GM23338 (cell line): Measurements from ENCODE around the gene ZNF226. TPM values are rescaled to one million over a fixed set of nuclear protein-coding genes. Genes with fewer than 3 reads are reported as not detected.

ENCODE experiments used
- ATAC-seq: fragments of 200-7000 bp; cut with Tn5 transposase; 3 replicates; pipeline ENCODE4 v1.9.1; 2020
- DNase-seq: peaks from one replicate; pipeline ENCODE4 v3.0.0-alpha.2; 2015; ENCODE audit warnings: low spot score
- H2AFZ ChIP-seq: fragments of 200-600 bp; sonication (generic); 2 replicates; pipeline ENCODE4 v1.8.0; 2016; ENCODE audit warnings: antibody characterized with exemption, mild to moderate bottlenecking, moderate library complexity
- H3F3A ChIP-seq: fragments of 200-600 bp; sonication (generic); replicated peaks from 2 replicates; pipeline ENCODE4 v1.8.0; 2017; ENCODE audit warnings: antibody characterized with exemption, mixed run types, low read depth
- H3K27ac ChIP-seq: fragments of 200-600 bp; sonication (generic); 2 replicates; pipeline ENCODE4 v1.6.1; 2016; ENCODE audit warnings: low read depth
- H3K27me3 ChIP-seq: fragments of 200-600 bp; sonication (generic); 2 replicates; pipeline ENCODE4 v1.8.0; 2016; ENCODE audit warnings: mild to moderate bottlenecking, mixed run types, moderate library complexity; ENCODE audit not compliant: insufficient read depth
- H3K36me3 ChIP-seq: fragments of 200-600 bp; sonication (generic); 2 replicates; pipeline ENCODE4 v1.8.0; 2016; ENCODE audit warnings: mild to moderate bottlenecking; ENCODE audit not compliant: insufficient read depth
- H3K4me1 ChIP-seq: fragments of 200-600 bp; sonication (generic); 2 replicates; pipeline ENCODE4 v1.8.0; 2016; ENCODE audit warnings: mild to moderate bottlenecking, moderate library complexity; ENCODE audit not compliant: insufficient read depth
- H3K4me2 ChIP-seq: fragments of 200-600 bp; sonication (generic); 2 replicates; pipeline ENCODE4 v1.7.1; 2017; ENCODE audit warnings: mixed run types
- H3K4me3 ChIP-seq: fragments of 200-600 bp; sonication (generic); 2 replicates; pipeline ENCODE4 v1.6.1; 2016; ENCODE audit warnings: mixed run types
- H3K79me2 ChIP-seq: fragments of 200-600 bp; sonication (generic); replicated peaks from 2 replicates; pipeline ENCODE4 v1.8.0; 2017; ENCODE audit warnings: mild to moderate bottlenecking; ENCODE audit not compliant: insufficient read depth
- H3K9me2 ChIP-seq: fragments of 200-600 bp; sonication (generic); 2 replicates; pipeline ENCODE4 v1.8.0; 2017; ENCODE audit not compliant: insufficient read depth
- H4K20me1 ChIP-seq: fragments of 200-600 bp; sonication (generic); replicated peaks from 2 replicates; pipeline ENCODE4 v1.8.0; 2017; ENCODE audit warnings: mild to moderate bottlenecking; ENCODE audit not compliant: insufficient read depth
- H3K27ac Mint-ChIP-seq: 2 replicates; pipeline ENCODE4 v1.8.0; 2020; ENCODE audit warnings: inconsistent platforms, mild to moderate bottlenecking, moderate library complexity, mixed read lengths
- H3K27me3 Mint-ChIP-seq: 3 replicates; pipeline ENCODE4 v1.8.0; 2022; ENCODE audit warnings: low read depth, mild to moderate bottlenecking, moderate library complexity, mixed read lengths, inconsistent platforms; ENCODE audit not compliant: insufficient read depth, poor library complexity
- H3K36me3 Mint-ChIP-seq: 3 replicates; pipeline ENCODE4 v1.8.0; 2021; ENCODE audit warnings: low read depth, mild to moderate bottlenecking, inconsistent platforms, moderate library complexity, mixed read lengths
- H3K4me1 Mint-ChIP-seq: 3 replicates; pipeline ENCODE4 v1.8.0; 2020; ENCODE audit warnings: mild to moderate bottlenecking, inconsistent platforms, mixed read lengths
- H3K4me3 Mint-ChIP-seq: 3 replicates; pipeline ENCODE4 v1.8.0; 2021; ENCODE audit warnings: moderate library complexity, mild to moderate bottlenecking, inconsistent platforms, mixed read lengths
- H3K9me3 Mint-ChIP-seq: 3 replicates; pipeline ENCODE4 v1.8.0; 2020; ENCODE audit warnings: moderate library complexity, mild to moderate bottlenecking, inconsistent platforms, mixed read lengths
- CTCF ChIP-seq, 2 experiments: fragments of 200-600 bp in 1 of 2; sonication (generic) in 1 of 2; conservative IDR thresholded peaks; 2 replicates each; pipeline versions ENCODE4 v1.5.1 to v1.6.1; 2016 to 2017; ENCODE audit warnings: antibody characterized with exemption in 2 of 2, low read depth in 2 of 2, mild to moderate bottlenecking in 2 of 2, moderate library complexity in 1 of 2
- EZH2 ChIP-seq: fragments of 200-600 bp; sonication (generic); IDR thresholded peaks from one replicate; pipeline ENCODE4 v1.8.0; 2017; ENCODE audit warnings: antibody characterized with exemption, mild to moderate bottlenecking, low read depth; ENCODE audit not compliant: unreplicated experiment
- JUNB ChIP-seq: IDR thresholded peaks from one replicate; pipeline ENCODE4 v1.6.1; 2016; ENCODE audit warnings: antibody characterized with exemption; ENCODE audit not compliant: unreplicated experiment
- NANOG ChIP-seq: IDR thresholded peaks from 2 replicates; pipeline ENCODE4 v1.6.1; 2016; ENCODE audit warnings: antibody characterized with exemption, borderline replicate concordance
- POLR2AphosphoS5 ChIP-seq: IDR thresholded peaks from 2 replicates; pipeline ENCODE4 v1.6.1; 2016; ENCODE audit warnings: antibody characterized with exemption, low read depth
- STAT1 ChIP-seq: IDR thresholded peaks from one replicate; pipeline ENCODE4 v1.6.1; 2016; ENCODE audit warnings: antibody characterized with exemption; ENCODE audit not compliant: unreplicated experiment
- ZNF114 ChIP-seq: fragments of 250-450 bp; sonication (Bioruptor Pico); IDR thresholded peaks from 2 replicates; pipeline ENCODE4 v1.5.0; 2020; ENCODE audit warnings: mild to moderate bottlenecking, moderate library complexity
- ZNF331 ChIP-seq: fragments of 250-450 bp; sonication (Bioruptor Pico); IDR thresholded peaks from 2 replicates; pipeline ENCODE4 v1.5.0; 2020; ENCODE audit warnings: low read depth, mild to moderate bottlenecking, moderate library complexity
- polyA plus RNA-seq: library from polyadenylated mRNA; unstranded; fragments of >200 nt; fragmentation: Nextera tagmentation; extraction: Ambion mirVana; gene quantifications from 2 replicates; pipeline ENCODE4 v1.2.1, GENCODE V29; 2016
- total RNA-seq: library from RNA; depleted of rRNA; stranded (reverse); fragments of >200 nt; shearing (Covaris generic); gene quantifications from 2 replicates; pipeline ENCODE4 v1.2.3, GENCODE V29; 2014
- TF ChIP-seq, protein P1 (sequence below): IDR thresholded peaks from one replicate; pipeline ENCODE4 v1.6.1; 2018; ENCODE audit warnings: antibody characterized with exemption; ENCODE audit not compliant: unreplicated experiment
- TF ChIP-seq, protein P2 (sequence below): IDR thresholded peaks from 2 replicates; pipeline ENCODE4 v1.6.1; 2016; ENCODE audit warnings: antibody characterized with exemption

ZNF226 gene
- total and polyA plus RNA-seq, 2 experiments from 2014 or later = 10.5 to 11.7 TPM

- TF ChIP-seq, protein P1, sequence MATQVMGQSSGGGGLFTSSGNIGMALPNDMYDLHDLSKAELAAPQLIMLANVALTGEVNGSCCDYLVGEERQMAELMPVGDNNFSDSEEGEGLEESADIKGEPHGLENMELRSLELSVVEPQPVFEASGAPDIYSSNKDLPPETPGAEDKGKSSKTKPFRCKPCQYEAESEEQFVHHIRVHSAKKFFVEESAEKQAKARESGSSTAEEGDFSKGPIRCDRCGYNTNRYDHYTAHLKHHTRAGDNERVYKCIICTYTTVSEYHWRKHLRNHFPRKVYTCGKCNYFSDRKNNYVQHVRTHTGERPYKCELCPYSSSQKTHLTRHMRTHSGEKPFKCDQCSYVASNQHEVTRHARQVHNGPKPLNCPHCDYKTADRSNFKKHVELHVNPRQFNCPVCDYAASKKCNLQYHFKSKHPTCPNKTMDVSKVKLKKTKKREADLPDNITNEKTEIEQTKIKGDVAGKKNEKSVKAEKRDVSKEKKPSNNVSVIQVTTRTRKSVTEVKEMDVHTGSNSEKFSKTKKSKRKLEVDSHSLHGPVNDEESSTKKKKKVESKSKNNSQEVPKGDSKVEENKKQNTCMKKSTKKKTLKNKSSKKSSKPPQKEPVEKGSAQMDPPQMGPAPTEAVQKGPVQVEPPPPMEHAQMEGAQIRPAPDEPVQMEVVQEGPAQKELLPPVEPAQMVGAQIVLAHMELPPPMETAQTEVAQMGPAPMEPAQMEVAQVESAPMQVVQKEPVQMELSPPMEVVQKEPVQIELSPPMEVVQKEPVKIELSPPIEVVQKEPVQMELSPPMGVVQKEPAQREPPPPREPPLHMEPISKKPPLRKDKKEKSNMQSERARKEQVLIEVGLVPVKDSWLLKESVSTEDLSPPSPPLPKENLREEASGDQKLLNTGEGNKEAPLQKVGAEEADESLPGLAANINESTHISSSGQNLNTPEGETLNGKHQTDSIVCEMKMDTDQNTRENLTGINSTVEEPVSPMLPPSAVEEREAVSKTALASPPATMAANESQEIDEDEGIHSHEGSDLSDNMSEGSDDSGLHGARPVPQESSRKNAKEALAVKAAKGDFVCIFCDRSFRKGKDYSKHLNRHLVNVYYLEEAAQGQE = no peak
- TF ChIP-seq POLR2AphosphoS5 (no peak), CTCF (conservative IDR thresholded peaks at IDR 0.05; ENCODE audit: low read depth in 2 of 2) (no peak), ZNF114 (no peak), EZH2 (no peak), JUNB (no peak)
These were observed 25.1 kb downstream of the ZNF226 start (continued) for GRCh38 chr19:44190020-44190419.

DNA sequence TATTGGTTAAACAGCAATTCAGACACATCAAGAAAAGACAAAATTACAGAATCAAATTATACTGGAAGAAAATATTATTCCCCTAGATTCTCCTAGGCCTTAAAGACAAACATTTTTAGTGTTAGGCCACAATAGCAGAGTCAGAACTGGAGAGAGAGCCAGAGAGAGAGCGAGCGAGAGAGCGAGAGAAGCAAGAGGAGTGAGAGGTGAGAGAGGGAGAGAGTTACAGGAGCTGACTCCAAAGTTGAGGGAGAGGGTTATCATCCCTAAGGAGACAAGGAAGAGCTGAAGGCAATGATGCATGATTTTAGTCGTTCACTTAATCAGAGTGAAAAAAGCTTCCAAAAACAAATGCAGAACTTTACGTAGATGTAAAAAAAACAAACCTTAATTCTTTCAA is 27.2 kb downstream of the ZNF226 start:
- no peaks in the 10 kb centered on the region for H4K20me1 ChIP-seq
- no peak overlapping the region for H3K27ac ChIP-seq
- TF ChIP-seq POLR2AphosphoS5 (no peak), NANOG (no peak), ZNF331 (CRISPR knock-in tag) (no peak), CTCF (conservative IDR thresholded peaks at IDR 0.05; ENCODE audit: low read depth in 2 of 2) (no peak), STAT1 (no peak), ZNF114 (no peak)
- TF ChIP-seq, protein P1 = no peak
- TF ChIP-seq, protein P2, sequence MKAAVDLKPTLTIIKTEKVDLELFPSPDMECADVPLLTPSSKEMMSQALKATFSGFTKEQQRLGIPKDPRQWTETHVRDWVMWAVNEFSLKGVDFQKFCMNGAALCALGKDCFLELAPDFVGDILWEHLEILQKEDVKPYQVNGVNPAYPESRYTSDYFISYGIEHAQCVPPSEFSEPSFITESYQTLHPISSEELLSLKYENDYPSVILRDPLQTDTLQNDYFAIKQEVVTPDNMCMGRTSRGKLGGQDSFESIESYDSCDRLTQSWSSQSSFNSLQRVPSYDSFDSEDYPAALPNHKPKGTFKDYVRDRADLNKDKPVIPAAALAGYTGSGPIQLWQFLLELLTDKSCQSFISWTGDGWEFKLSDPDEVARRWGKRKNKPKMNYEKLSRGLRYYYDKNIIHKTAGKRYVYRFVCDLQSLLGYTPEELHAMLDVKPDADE = no peak
- no peaks in the 10 kb centered on the region for H3K36me3 ChIP-seq
- DNase-seq (no peak), ATAC-seq (no peak)
- H3F3A ChIP-seq = no peaks in the 10 kb centered on the region
- Mint-ChIP-seq H3K27ac (no peak overlapping the region), H3K4me3 (no peak overlapping the region), H3K9me3 (peaks cover 31% of the 10 kb centered on the region), H3K36me3 (no peaks in the 10 kb centered on the region), H3K27me3 (no peaks in the 10 kb centered on the region), H3K4me1 (no peaks in the 10 kb centered on the region)
- no peaks in the 10 kb centered on the region for H3K79me2 ChIP-seq
- no peaks in the 10 kb centered on the region for H3K27me3 ChIP-seq
- H3K4me2 ChIP-seq = no peak overlapping the region
- no peak overlapping the region for H3K4me3 ChIP-seq
- no peak overlapping the region for H2AFZ ChIP-seq
- H3K9me2 ChIP-seq = no peaks in the 10 kb centered on the region
- H3K4me1 ChIP-seq = no peaks in the 10 kb centered on the region
